ENCODE results near the gene FBLN2.
A peak's percentile ranks its signal among the peaks of the same experiment; 100 is the strongest.

Gene FBLN2

GRCh38 chr3:13665582-13666226 lies 116.8 kb downstream of the FBLN2 start:
- H3K4me3 ChIP-seq (ENCODE audit: control insufficient read depth, low read depth, low read length) = no peak overlapping the region
- no peak for DNase-seq (ENCODE audit: low read depth)
- no peak for TF ChIP-seq CTCF (IDR thresholded peaks at IDR 0.05; ENCODE audit: control insufficient read depth, insufficient read depth, low read depth, low read length, missing control alignments)

- H3K4me3 ChIP-seq (ENCODE audit: control insufficient read depth, low read depth, low read length) = no peak overlapping the region
- no peak for TF ChIP-seq CTCF (IDR thresholded peaks at IDR 0.05; ENCODE audit: control insufficient read depth, insufficient read depth, low read depth, low read length, missing control alignments)
- no peak for DNase-seq (ENCODE audit: low read depth)
These were observed 117.3 kb downstream of the FBLN2 start for GRCh38 chr3:13666227-13666619.

- TF ChIP-seq CTCF (IDR thresholded peaks at IDR 0.05; ENCODE audit: control insufficient read depth, insufficient read depth, low read depth, low read length, missing control alignments) = peak; percentile 1
- DNase-seq (ENCODE audit: low read depth) = no peak
- H3K4me3 ChIP-seq (ENCODE audit: control insufficient read depth, low read depth, low read length) = no peak overlapping the region
These were observed 118.1 kb downstream of the FBLN2 start for GRCh38 chr3:13666781-13667709.

- no peak overlapping the region for H3K4me3 ChIP-seq (ENCODE audit: control insufficient read depth, low read depth, low read length)
- TF ChIP-seq CTCF (IDR thresholded peaks at IDR 0.05; ENCODE audit: control insufficient read depth, insufficient read depth, low read depth, low read length, missing control alignments) = no peak
- DNase-seq (ENCODE audit: low read depth) = no peak
These were observed 119.2 kb downstream of the FBLN2 start for GRCh38 chr3:13668136-13668535.

- H3K4me3 ChIP-seq (ENCODE audit: control insufficient read depth, low read depth, low read length) = no peak overlapping the region
- DNase-seq (ENCODE audit: low read depth) = no peak
- no peak for TF ChIP-seq CTCF (IDR thresholded peaks at IDR 0.05; ENCODE audit: control insufficient read depth, insufficient read depth, low read depth, low read length, missing control alignments)
These were observed 120.5 kb downstream of the FBLN2 start for GRCh38 chr3:13669457-13669856.

GRCh38 chr3:13670292-13670691 lies 121.4 kb downstream of the FBLN2 start:
- no peak for TF ChIP-seq CTCF (IDR thresholded peaks at IDR 0.05; ENCODE audit: control insufficient read depth, insufficient read depth, low read depth, low read length, missing control alignments)
- no peak overlapping the region for H3K4me3 ChIP-seq (ENCODE audit: control insufficient read depth, low read depth, low read length)
- no peak for DNase-seq (ENCODE audit: low read depth)

All from AG09309 (cell line).